K562 (cell line): ENCODE measurements around the gene PHB1. TPM values are rescaled to one million over a fixed set of nuclear protein-coding genes. Genes with fewer than 3 reads are reported as not detected.
A peak's percentile ranks its signal among the peaks of the same experiment; 100 is the strongest.
"Not testable (repeated sequence)": the region's sequence is repeated elsewhere in the genome, so short reads cannot be mapped to it uniquely, and the experiment has no call there.

Source experiments
- ATAC-seq: fragments of 200-7000 bp; cut with Tn5 transposase; 3 replicates; pipeline ENCODE4 v1.9.1; 2020; ENCODE audit warnings: moderate library complexity
- BruUV-seq: library from RNA; stranded (reverse); fragments of 400-500 nt; replicated peaks from 2 replicates; lab custom pipeline; 2021; lab: Mats Ljungman, UMichigan
- CTCF ChIA-PET: fragments of 300-600 bp; formaldehyde crosslinking; extraction: SDS; loops from one replicate; lab custom pipeline; 2021; ENCODE audit warnings: low intra/inter-chr PET ratio; lab: Yijun Ruan, JAX
- POLR2A ChIA-PET: fragments of 300-600, 350-650 bp; sonication (Branson Sonifier 250); formaldehyde crosslinking; extraction: SDS; loops from one replicate; lab custom pipeline; 2021; ENCODE audit warnings: antibody characterized with exemption, inconsistent platforms; lab: Yijun Ruan, JAX
- DNase-seq, 4 experiments: peaks; one replicate each; pipeline versions ENCODE4 v3.0.0 to v3.0.0-alpha.2; 2011 to 2018; ENCODE audit warnings: low spot score in 3 of 4, mixed read lengths in 3 of 4; ENCODE audit errors: extremely low read depth in 1 of 4
- FAIRE-seq: peaks from 2 replicates; lab custom pipeline; 2011; peaks lifted over from hg19 to GRCh38; lab: Jason Lieb, UNC
- H2AFZ ChIP-seq: 2 replicates; pipeline ENCODE4 v1.6.0; 2011; ENCODE audit warnings: low read depth, low read length, control low read depth, inconsistent platforms
- H3K27ac ChIP-seq: fragments of 200-600 bp; 3 replicates; pipeline ENCODE4 v1.8.0; 2011; ENCODE audit warnings: low read depth, mild to moderate bottlenecking, control low read depth, inconsistent platforms, low read length, moderate library complexity, mixed read lengths; ENCODE audit errors: extremely low read depth
- H3K27me3 ChIP-seq, 2 experiments: fragments of 300-600 bp in 1 of 2; 2 replicates in 1 of 2; 3 replicates in 1 of 2; pipeline versions ENCODE4 v1.6.0 to v1.8.0; 2011; ENCODE audit warnings: inconsistent platforms in 2 of 2, low read length in 2 of 2, mild to moderate bottlenecking in 1 of 2, mixed read lengths in 1 of 2, moderate library complexity in 1 of 2; ENCODE audit not compliant: control insufficient read depth in 2 of 2, insufficient read depth in 2 of 2
- H3K36me3 ChIP-seq: fragments of 300-600 bp; 3 replicates; pipeline ENCODE4 v1.8.0; 2011; ENCODE audit warnings: mild to moderate bottlenecking, low read length, inconsistent platforms; ENCODE audit not compliant: control insufficient read depth, insufficient read depth
- H3K4me1 ChIP-seq, 2 experiments: fragments of 200-600 bp in 1 of 2; replicated peaks in 1 of 2; 2 replicates in 1 of 2; 3 replicates in 1 of 2; pipeline versions ENCODE4 v1.5.1 to v1.8.0; 2011; ENCODE audit warnings: inconsistent platforms in 2 of 2, low read length in 2 of 2, mild to moderate bottlenecking in 1 of 2, mixed read lengths in 1 of 2, moderate library complexity in 1 of 2; ENCODE audit not compliant: control insufficient read depth in 2 of 2, insufficient read depth in 2 of 2
- H3K4me2 ChIP-seq: 2 replicates; pipeline ENCODE4 v1.6.1; 2011; ENCODE audit warnings: low read length, control low read depth, inconsistent platforms, mixed read lengths; ENCODE audit not compliant: insufficient read depth
- H3K4me3 ChIP-seq: fragments of 200-600 bp; sonication (generic), shearing (Covaris generic); 2 replicates; pipeline ENCODE4 v1.5.1; 2016; ENCODE audit warnings: control low read depth, inconsistent platforms
- H3K79me2 ChIP-seq: fragments of 200-600 bp; 3 replicates; pipeline ENCODE4 v1.8.0; 2011; ENCODE audit warnings: low read length, inconsistent platforms; ENCODE audit not compliant: control insufficient read depth, insufficient read depth
- H3K9ac ChIP-seq, 2 experiments: 2 replicates each; pipeline versions ENCODE4 v1.6.0 to v1.6.1; 2011; ENCODE audit warnings: low read depth in 2 of 2, low read length in 2 of 2, control low read depth in 1 of 2, inconsistent platforms in 1 of 2, mild to moderate bottlenecking in 1 of 2, mixed read lengths in 1 of 2; ENCODE audit not compliant: insufficient read depth in 1 of 2
- H3K9me1 ChIP-seq: one replicate; pipeline ENCODE4 v1.6.0; 2011; ENCODE audit warnings: inconsistent platforms, mild to moderate bottlenecking, low read length, moderate library complexity; ENCODE audit not compliant: control insufficient read depth, insufficient read depth
- H3K9me3 ChIP-seq: replicated peaks from 2 replicates; pipeline ENCODE4 v1.5.1; 2011; ENCODE audit warnings: low read depth, low read length, inconsistent platforms; ENCODE audit not compliant: control insufficient read depth, insufficient read depth
- H4K20me1 ChIP-seq: replicated peaks from 2 replicates; pipeline ENCODE4 v1.6.1; 2011; ENCODE audit warnings: low read length, inconsistent platforms, mixed read lengths; ENCODE audit not compliant: control insufficient read depth, insufficient read depth
- CBFA2T3 ChIP-seq: fragments of 450-650 bp; IDR thresholded peaks from 2 replicates; pipeline ENCODE4 v1.6.1; 2017
- CREB3L1 ChIP-seq: fragments of 450-650 bp; IDR thresholded peaks from 2 replicates; pipeline ENCODE4 v1.6.1; 2014; ENCODE audit warnings: low read depth, mild to moderate bottlenecking, moderate library complexity, borderline replicate concordance
- FOSL1 ChIP-seq: fragments of 200-800 bp; sonication (Bioruptor generic); conservative IDR thresholded peaks from 2 replicates; pipeline ENCODE4 v1.6.1; 2016; ENCODE audit warnings: missing genetic modification characterization, missing compliant biosample characterization
- FOXK2 ChIP-seq, 2 experiments: fragments of 450-650 bp; IDR thresholded peaks in 1 of 2; conservative IDR thresholded peaks in 1 of 2; 2 replicates each; pipeline ENCODE4 v1.6.1; 2016; ENCODE audit warnings: low read depth in 2 of 2, mild to moderate bottlenecking in 1 of 2
- GABPA ChIP-seq: fragments of 200-800 bp; sonication (Bioruptor generic); conservative IDR thresholded peaks from 2 replicates; pipeline ENCODE4 v1.6.1; 2016; ENCODE audit warnings: low read depth, missing genetic modification characterization, missing compliant biosample characterization
- LEF1 ChIP-seq: fragments of 450-650 bp; IDR thresholded peaks from 2 replicates; pipeline ENCODE4 v1.6.1; 2016; ENCODE audit warnings: mild to moderate bottlenecking
- MEIS2 ChIP-seq: fragments of 450-650 bp; IDR thresholded peaks from 2 replicates; pipeline ENCODE4 v1.6.1; 2014; ENCODE audit warnings: mild to moderate bottlenecking; ENCODE audit not compliant: partially characterized antibody
- NR2C1 ChIP-seq, 2 experiments: fragments of 450-650 bp; IDR thresholded peaks; 2 replicates each; pipeline ENCODE4 v1.6.1; 2017; ENCODE audit warnings: mild to moderate bottlenecking in 2 of 2, antibody characterized with exemption in 1 of 2, inconsistent platforms in 1 of 2, missing compliant biosample characterization in 1 of 2, missing genetic modification characterization in 1 of 2
- NRF1 ChIP-seq, 2 experiments: fragments of 450-650 bp; IDR thresholded peaks in 1 of 2; conservative IDR thresholded peaks in 1 of 2; 2 replicates each; pipeline ENCODE4 v1.6.1; 2014; ENCODE audit warnings: mild to moderate bottlenecking in 2 of 2
- PBX2 ChIP-seq, 2 experiments: IDR thresholded peaks in 1 of 2; conservative IDR thresholded peaks in 1 of 2; 2 replicates each; pipeline ENCODE4 v1.6.1; 2016; ENCODE audit warnings: low read depth in 2 of 2, mild to moderate bottlenecking in 1 of 2, missing compliant biosample characterization in 1 of 2, missing genetic modification characterization in 1 of 2, moderate library complexity in 1 of 2
- POLR2H ChIP-seq: IDR thresholded peaks from 2 replicates; pipeline ENCODE4 v1.6.1; 2016; ENCODE audit warnings: missing genetic modification characterization, low read depth, mild to moderate bottlenecking, control low read depth, missing compliant biosample characterization, moderate library complexity
- TCF3 ChIP-seq: sonication (generic); formaldehyde crosslinking; IDR thresholded peaks from 2 replicates; pipeline ENCODE4 v1.4.0; 2020; ENCODE audit warnings: mild to moderate bottlenecking, missing genetic modification reagents
- TRIM24 ChIP-seq, 2 experiments: fragments of 450-650 bp; IDR thresholded peaks; 2 replicates each; pipeline ENCODE4 v1.6.1; 2016
- YY1 ChIP-seq, 3 experiments: IDR thresholded peaks; 2 replicates each; pipeline ENCODE4 v1.6.1; 2011; ENCODE audit warnings: low read length in 2 of 3, mild to moderate bottlenecking in 2 of 3, moderate library complexity in 2 of 3, borderline replicate concordance in 1 of 3, control low read depth in 1 of 3, low read depth in 1 of 3; ENCODE audit not compliant: insufficient read depth in 3 of 3, insufficient replicate concordance in 2 of 3, control insufficient read depth in 1 of 3, insufficient read length in 1 of 3; ENCODE audit errors: extremely low read depth in 1 of 3
- ZNF644 ChIP-seq: fragments of 200-800 bp; sonication (Bioruptor generic); IDR thresholded peaks from 2 replicates; pipeline ENCODE4 v1.6.1; 2016; ENCODE audit warnings: low read depth, missing genetic modification characterization, missing compliant biosample characterization
- WGBS: fragments of 100-300 bp; shearing (Covaris generic); methylation state at CpG from one replicate; pipeline ENCODE4 v1.1.6; 2016; ENCODE audit warnings: low coverage, mixed read lengths; ENCODE audit not compliant: insufficient coverage; ENCODE audit errors: missing lambda C conversion rate; 5-methylcytosine and 5-hydroxymethylcytosine counted together
- in situ Hi-C: fragments of 300-500 bp; cut with MboI; formaldehyde crosslinking; loops from 4 replicates; pipeline ENCODE4 v1.15.0; 2018; ENCODE audit warnings: inconsistent platforms, mixed read lengths
- intact Hi-C: fragments of 100-400 bp; cut with micrococcal nuclease; formaldehyde crosslinking; loops from 2 replicates; pipeline ENCODE4 v1.14.2; 2022
- polyA plus RNA-seq, 8 experiments: library from polyadenylated mRNA; depleted of rRNA in 4 of 8; stranded (reverse) in 5 of 8; unstranded in 3 of 8; fragments of >200 nt; fragmentation: Nextera tagmentation in 2 of 8; fragmentation: Illumina TruSeq in 1 of 8; extraction: Ambion mirVana in 2 of 8; extraction: Trizol in 1 of 8; gene quantifications; 2 replicates each; pipeline versions ENCODE4 v1.2.1 to v1.2.3, GENCODE V29; 2011 to 2014; ENCODE audit warnings: inconsistent platforms in 1 of 8, missing spikeins in 1 of 8
- total RNA-seq, 7 experiments: library from RNA; depleted of rRNA in 6 of 7; stranded (reverse); fragments of >200 nt in 6 of 7; fragmentation: Illumina TruSeq in 2 of 7; extraction: Trizol in 2 of 7; gene quantifications; 2 replicates each; pipeline versions ENCODE4 v1.2.1 to v1.2.3, GENCODE V29; 2011 to 2021; ENCODE audit warnings: low replicate concordance in 1 of 7

Gene PHB1
- total and polyA plus RNA-seq, 9 of the 15 experiments (the other 6 are each of a cell fraction or from before 2014, with no cell fraction given): 191 to 818 (median 349) TPM

GRCh38 chr17:49424276-49425003, 9.8 kb upstream of the PHB1 start:
- POLR2A ChIA-PET: interaction anchor here (0.8 to 1.7 kb wide), 6 partner anchors 9 to 31 kb away, joined by 3 to 6 read pairs (median 4); partner anchors contain the start of gene PHB1
- H3K27me3 ChIP-seq; BruUV-seq; H3K79me2 ChIP-seq; intact Hi-C loops; H4K20me1 ChIP-seq; H3K36me3 ChIP-seq; H3K4me1 ChIP-seq; H3K9me1 ChIP-seq; in situ Hi-C loops; H3K9me3 ChIP-seq; CTCF ChIA-PET; TF ChIP-seq NR2C1 (IDR thresholded peaks at IDR 0.05); PBX2 (CRISPR knock-in tag; IDR thresholded peaks at IDR 0.05; ENCODE audit: low read depth): not testable (repeated sequence)
- 2% methylated on average over 14 of the region's 16 CpGs for WGBS
- Histone ChIP-seq H3K9ac (peak overlapping the region in 1 of 2 experiments; percentile 21; a peak in 1 of 4 replicates), H3K4me2 (peak overlapping the region; percentile 59), H3K27ac (peak overlapping the region; percentile 82), H2AFZ (peak overlapping the region; percentile 93), H3K4me3 (peak overlapping the region; percentile 6; the same call in 1 of the 2 replicates)
- ATAC-seq (peak; percentile 97), FAIRE-seq (peak; percentile 93), DNase-seq (peak in 1 of 4 experiments; percentile 59)
- peak; percentile 86 for TF ChIP-seq GABPA (tag)
- TF ChIP-seq NRF1 (conservative IDR thresholded peaks at IDR 0.05 in 1 of 2, IDR thresholded peaks at IDR 0.05 in 1 of 2): peak; percentile 39 to 46; a peak in 3 of 4 replicates
- peak; percentile 70 for TF ChIP-seq TCF3 (CRISPR knock-in tag)
- peak; percentile 77 for TF ChIP-seq CBFA2T3
- TF ChIP-seq FOSL1 (tag): 0 out of 2 replicates have a peak, but pooled peaks have one; percentile 24
- peak; percentile 68 to 85; a peak in 3 of 4 replicates for TF ChIP-seq FOXK2 (conservative IDR thresholded peaks at IDR 0.05 in 1 of 2, IDR thresholded peaks at IDR 0.05 in 1 of 2; ENCODE audit: low read depth in 2 of 2)
- peak; percentile 62 for TF ChIP-seq LEF1
- 0 out of 2 replicates have a peak, but pooled peaks have one; percentile 15 for TF ChIP-seq NR2C1 (tag; IDR thresholded peaks at IDR 0.05)
- 0 out of 2 replicates have a peak, but pooled peaks have one; percentile 15 for TF ChIP-seq CREB3L1
- peak; percentile 27; the same call in 1 of the 2 replicates for TF ChIP-seq PBX2 (tag; conservative IDR thresholded peaks at IDR 0.05; ENCODE audit: low read depth)
- peak; percentile 56 to 64; a peak in 2 of 4 replicates for TF ChIP-seq TRIM24 (IDR thresholded peaks at IDR 0.05)
- TF ChIP-seq ZNF644 (tag): 0 out of 2 replicates have a peak, but pooled peaks have one; percentile 56
- peak; percentile 36 to 86 (median 49) for TF ChIP-seq YY1 (IDR thresholded peaks at IDR 0.05; ENCODE audit: borderline replicate concordance in 1 of 3, control insufficient read depth in 1 of 3, extremely low read depth in 1 of 3, insufficient read depth in 3 of 3, insufficient read length in 1 of 3, insufficient replicate concordance in 2 of 3, low read depth in 1 of 3, low read length in 2 of 3)
- TF ChIP-seq POLR2H: peak; percentile 51
- peak; percentile 31 for TF ChIP-seq MEIS2
